GM23338 (cell line): ENCODE data around the gene MYL4.

Experiments used
- CREB1 ChIP-seq: fragments of 250-450 bp; sonication (Bioruptor Pico); IDR thresholded peaks from 2 replicates; pipeline ENCODE4 v1.5.0; 2020; ENCODE audit warnings: low read depth, mild to moderate bottlenecking, moderate library complexity
- EZH2 ChIP-seq: fragments of 200-600 bp; sonication (generic); IDR thresholded peaks from one replicate; pipeline ENCODE4 v1.8.0; 2017; ENCODE audit warnings: antibody characterized with exemption, mild to moderate bottlenecking, low read depth; ENCODE audit not compliant: unreplicated experiment
- EZH2phosphoT487 ChIP-seq: fragments of 200-600 bp; sonication (generic); IDR thresholded peaks from one replicate; pipeline ENCODE4 v1.8.1; 2018; ENCODE audit warnings: antibody characterized with exemption; ENCODE audit not compliant: unreplicated experiment
- JUNB ChIP-seq: IDR thresholded peaks from one replicate; pipeline ENCODE4 v1.6.1; 2016; ENCODE audit warnings: antibody characterized with exemption; ENCODE audit not compliant: unreplicated experiment
- NANOG ChIP-seq: IDR thresholded peaks from 2 replicates; pipeline ENCODE4 v1.6.1; 2016; ENCODE audit warnings: antibody characterized with exemption, borderline replicate concordance
- POLR2AphosphoS5 ChIP-seq: IDR thresholded peaks from 2 replicates; pipeline ENCODE4 v1.6.1; 2016; ENCODE audit warnings: antibody characterized with exemption, low read depth
- STAT1 ChIP-seq: IDR thresholded peaks from one replicate; pipeline ENCODE4 v1.6.1; 2016; ENCODE audit warnings: antibody characterized with exemption; ENCODE audit not compliant: unreplicated experiment
- ZNF114 ChIP-seq: fragments of 250-450 bp; sonication (Bioruptor Pico); IDR thresholded peaks from 2 replicates; pipeline ENCODE4 v1.5.0; 2020; ENCODE audit warnings: mild to moderate bottlenecking, moderate library complexity
- ZNF331 ChIP-seq: fragments of 250-450 bp; sonication (Bioruptor Pico); IDR thresholded peaks from 2 replicates; pipeline ENCODE4 v1.5.0; 2020; ENCODE audit warnings: low read depth, mild to moderate bottlenecking, moderate library complexity
- TF ChIP-seq, protein P1 (sequence below), 2 experiments: fragments of 200-600 bp in 1 of 2; sonication (generic) in 1 of 2; conservative IDR thresholded peaks; 2 replicates each; pipeline versions ENCODE4 v1.5.1 to v1.6.1; 2016 to 2017; ENCODE audit warnings: antibody characterized with exemption in 2 of 2, low read depth in 2 of 2, mild to moderate bottlenecking in 2 of 2, moderate library complexity in 1 of 2
- TF ChIP-seq, protein P2 (sequence below): IDR thresholded peaks from one replicate; pipeline ENCODE4 v1.6.1; 2018; ENCODE audit warnings: antibody characterized with exemption; ENCODE audit not compliant: unreplicated experiment
- TF ChIP-seq, protein P3 (sequence below): IDR thresholded peaks from 2 replicates; pipeline ENCODE4 v1.6.1; 2016; ENCODE audit warnings: antibody characterized with exemption

DNA sequence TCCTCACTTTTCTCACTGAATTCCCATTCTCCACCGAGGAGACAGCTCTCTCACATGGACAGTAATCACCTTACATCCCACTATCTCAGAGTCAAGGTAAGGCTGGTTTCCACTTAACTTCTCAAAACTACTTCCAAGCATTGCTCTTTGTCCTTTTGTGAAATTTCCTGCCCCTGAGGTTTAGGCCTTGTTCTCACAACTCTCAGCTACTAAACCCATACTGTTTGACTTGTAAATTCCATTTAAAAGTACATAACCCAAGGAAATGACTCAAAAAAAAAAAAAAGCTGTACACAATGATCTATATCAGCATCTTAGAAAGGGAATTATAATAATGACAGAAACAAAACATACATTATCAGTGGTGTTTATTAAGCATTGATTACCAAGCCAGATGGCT, 28.8 kb upstream of the MYL4 start:
- TF ChIP-seq STAT1 (no peak), JUNB (no peak), EZH2 (no peak), EZH2phosphoT487 (no peak), POLR2AphosphoS5 (no peak), CREB1 (no peak), ZNF114 (CRISPR knock-in tag) (no peak), NANOG (no peak), ZNF331 (CRISPR knock-in tag) (no peak)
- TF ChIP-seq, protein P1, sequence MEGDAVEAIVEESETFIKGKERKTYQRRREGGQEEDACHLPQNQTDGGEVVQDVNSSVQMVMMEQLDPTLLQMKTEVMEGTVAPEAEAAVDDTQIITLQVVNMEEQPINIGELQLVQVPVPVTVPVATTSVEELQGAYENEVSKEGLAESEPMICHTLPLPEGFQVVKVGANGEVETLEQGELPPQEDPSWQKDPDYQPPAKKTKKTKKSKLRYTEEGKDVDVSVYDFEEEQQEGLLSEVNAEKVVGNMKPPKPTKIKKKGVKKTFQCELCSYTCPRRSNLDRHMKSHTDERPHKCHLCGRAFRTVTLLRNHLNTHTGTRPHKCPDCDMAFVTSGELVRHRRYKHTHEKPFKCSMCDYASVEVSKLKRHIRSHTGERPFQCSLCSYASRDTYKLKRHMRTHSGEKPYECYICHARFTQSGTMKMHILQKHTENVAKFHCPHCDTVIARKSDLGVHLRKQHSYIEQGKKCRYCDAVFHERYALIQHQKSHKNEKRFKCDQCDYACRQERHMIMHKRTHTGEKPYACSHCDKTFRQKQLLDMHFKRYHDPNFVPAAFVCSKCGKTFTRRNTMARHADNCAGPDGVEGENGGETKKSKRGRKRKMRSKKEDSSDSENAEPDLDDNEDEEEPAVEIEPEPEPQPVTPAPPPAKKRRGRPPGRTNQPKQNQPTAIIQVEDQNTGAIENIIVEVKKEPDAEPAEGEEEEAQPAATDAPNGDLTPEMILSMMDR (conservative IDR thresholded peaks at IDR 0.05; ENCODE audit: low read depth in 2 of 2) = no peak
- TF ChIP-seq, protein P2, sequence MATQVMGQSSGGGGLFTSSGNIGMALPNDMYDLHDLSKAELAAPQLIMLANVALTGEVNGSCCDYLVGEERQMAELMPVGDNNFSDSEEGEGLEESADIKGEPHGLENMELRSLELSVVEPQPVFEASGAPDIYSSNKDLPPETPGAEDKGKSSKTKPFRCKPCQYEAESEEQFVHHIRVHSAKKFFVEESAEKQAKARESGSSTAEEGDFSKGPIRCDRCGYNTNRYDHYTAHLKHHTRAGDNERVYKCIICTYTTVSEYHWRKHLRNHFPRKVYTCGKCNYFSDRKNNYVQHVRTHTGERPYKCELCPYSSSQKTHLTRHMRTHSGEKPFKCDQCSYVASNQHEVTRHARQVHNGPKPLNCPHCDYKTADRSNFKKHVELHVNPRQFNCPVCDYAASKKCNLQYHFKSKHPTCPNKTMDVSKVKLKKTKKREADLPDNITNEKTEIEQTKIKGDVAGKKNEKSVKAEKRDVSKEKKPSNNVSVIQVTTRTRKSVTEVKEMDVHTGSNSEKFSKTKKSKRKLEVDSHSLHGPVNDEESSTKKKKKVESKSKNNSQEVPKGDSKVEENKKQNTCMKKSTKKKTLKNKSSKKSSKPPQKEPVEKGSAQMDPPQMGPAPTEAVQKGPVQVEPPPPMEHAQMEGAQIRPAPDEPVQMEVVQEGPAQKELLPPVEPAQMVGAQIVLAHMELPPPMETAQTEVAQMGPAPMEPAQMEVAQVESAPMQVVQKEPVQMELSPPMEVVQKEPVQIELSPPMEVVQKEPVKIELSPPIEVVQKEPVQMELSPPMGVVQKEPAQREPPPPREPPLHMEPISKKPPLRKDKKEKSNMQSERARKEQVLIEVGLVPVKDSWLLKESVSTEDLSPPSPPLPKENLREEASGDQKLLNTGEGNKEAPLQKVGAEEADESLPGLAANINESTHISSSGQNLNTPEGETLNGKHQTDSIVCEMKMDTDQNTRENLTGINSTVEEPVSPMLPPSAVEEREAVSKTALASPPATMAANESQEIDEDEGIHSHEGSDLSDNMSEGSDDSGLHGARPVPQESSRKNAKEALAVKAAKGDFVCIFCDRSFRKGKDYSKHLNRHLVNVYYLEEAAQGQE = no peak
- TF ChIP-seq, protein P3, sequence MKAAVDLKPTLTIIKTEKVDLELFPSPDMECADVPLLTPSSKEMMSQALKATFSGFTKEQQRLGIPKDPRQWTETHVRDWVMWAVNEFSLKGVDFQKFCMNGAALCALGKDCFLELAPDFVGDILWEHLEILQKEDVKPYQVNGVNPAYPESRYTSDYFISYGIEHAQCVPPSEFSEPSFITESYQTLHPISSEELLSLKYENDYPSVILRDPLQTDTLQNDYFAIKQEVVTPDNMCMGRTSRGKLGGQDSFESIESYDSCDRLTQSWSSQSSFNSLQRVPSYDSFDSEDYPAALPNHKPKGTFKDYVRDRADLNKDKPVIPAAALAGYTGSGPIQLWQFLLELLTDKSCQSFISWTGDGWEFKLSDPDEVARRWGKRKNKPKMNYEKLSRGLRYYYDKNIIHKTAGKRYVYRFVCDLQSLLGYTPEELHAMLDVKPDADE = no peak
